ENCODE results near the gene GAP43.

GAP43 gene

DNA sequence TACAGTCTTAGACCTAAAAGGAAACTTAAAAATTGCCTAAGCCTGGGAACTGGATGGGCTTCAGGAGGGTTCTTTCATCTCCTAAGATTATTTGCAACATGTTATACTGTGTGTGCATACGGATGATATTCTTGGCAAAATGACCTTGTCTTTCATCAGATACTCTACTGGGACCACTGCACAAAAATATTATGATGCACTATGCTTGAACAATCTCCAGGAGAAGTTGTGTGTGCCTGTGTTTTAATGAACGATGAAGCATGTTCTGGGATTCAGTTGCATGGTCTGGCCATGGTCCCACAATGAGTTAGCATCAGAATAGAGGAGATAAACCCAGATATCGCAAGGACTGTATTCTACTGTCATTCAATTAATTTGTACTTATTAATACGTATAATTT lies 68.7 kb downstream of the GAP43 start:
- Mint-ChIP-seq H3K36me3 (ENCODE audit: low read depth) (no peaks in the 10 kb centered on the region), H3K4me3 (no peak overlapping the region), H3K4me1 (ENCODE audit: low read depth) (peaks cover 2% of the 10 kb centered on the region), H3K27me3 (peaks cover 2% of the 10 kb centered on the region), H3K9me3 (no peaks in the 10 kb centered on the region), H3K27ac (no peak overlapping the region)
- DNase-seq, result no peak

DNA sequence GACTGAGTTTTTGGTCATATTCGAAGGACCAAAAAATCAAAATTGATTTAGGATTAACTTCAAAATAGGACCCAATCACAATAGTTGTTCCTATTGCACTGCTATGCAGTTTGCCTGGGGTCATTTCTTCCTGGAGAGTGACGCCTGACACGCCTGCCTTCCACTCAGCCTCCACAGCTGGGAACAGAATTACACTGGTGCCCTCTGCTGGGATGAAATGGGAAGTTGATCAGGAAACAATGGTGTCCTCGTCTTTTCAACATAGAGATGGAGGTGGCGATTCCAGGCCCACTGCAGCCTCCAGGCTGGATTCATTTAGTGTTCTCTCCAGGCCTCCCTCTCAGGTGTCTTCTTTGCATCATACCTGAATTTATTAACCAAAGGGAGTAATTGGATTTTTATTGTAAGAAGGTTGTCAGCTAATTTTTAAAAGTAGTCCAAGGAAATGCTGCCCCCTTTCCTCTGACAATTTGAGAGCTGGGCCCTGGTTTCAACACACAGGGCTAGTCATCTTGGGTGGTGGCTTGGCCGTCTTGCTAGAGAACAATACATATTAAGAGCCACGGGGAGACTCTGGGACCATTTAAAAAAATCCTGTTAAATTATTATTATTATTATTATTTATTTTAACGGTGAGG lies 69.7 kb downstream of the GAP43 start:
- Mint-ChIP-seq H3K27ac (no peak overlapping the region), H3K9me3 (no peaks in the 10 kb centered on the region), H3K4me1 (ENCODE audit: low read depth) (peaks cover 2% of the 10 kb centered on the region), H3K36me3 (ENCODE audit: low read depth) (no peaks in the 10 kb centered on the region), H3K4me3 (no peak overlapping the region), H3K27me3 (peaks cover 2% of the 10 kb centered on the region)
- DNase-seq, result peak; percentile 68

DNA sequence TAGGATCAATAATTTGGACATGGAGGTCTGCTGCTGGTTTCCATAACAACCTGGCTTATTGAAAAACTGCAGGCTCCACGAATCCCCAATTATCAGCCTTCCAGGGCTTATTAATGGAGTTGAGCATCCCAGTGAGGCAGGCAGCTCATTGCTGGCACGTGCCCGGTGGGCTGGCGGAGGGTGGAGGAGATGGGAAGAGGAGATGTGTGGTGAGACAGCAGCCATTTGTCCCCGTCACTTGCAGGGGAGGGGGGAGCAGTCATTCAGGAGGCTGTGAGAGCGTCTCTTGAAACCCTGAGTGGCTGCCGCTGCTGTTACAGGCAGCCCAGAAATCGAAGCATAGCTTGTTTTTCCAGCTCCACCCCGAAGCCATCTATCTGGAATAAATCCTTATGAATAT lies 70.6 kb downstream of the GAP43 start:
- no peaks in the 10 kb centered on the region for H3K27me3 Mint-ChIP-seq
- peaks cover 2% of the 10 kb centered on the region for H3K4me1 Mint-ChIP-seq (ENCODE audit: low read depth)
- no peak overlapping the region for H3K27ac Mint-ChIP-seq
- no peaks in the 10 kb centered on the region for H3K9me3 Mint-ChIP-seq
- DNase-seq, result no peak
- no peaks in the 10 kb centered on the region for H3K36me3 Mint-ChIP-seq (ENCODE audit: low read depth)
- no peak overlapping the region for H3K4me3 Mint-ChIP-seq

DNA sequence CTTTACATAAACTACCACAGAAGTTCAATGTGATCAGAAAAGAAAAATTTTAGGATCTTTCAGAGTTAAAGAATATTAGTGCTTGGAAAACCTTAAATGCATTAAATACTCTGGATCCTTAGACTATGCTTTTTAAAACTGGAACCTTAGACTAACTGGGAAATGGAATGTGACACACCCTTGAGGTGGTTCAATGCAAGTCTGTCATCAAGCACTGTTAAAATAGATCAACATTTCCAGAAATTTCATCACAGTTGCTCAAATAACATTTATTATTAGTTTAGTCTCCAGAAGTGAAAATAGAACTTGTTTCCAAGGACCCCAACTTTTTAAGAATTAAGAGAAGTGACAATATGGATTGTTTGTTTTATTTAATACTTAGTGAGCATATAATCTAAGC lies 71.8 kb downstream of the GAP43 start:
- no peak overlapping the region for H3K27ac Mint-ChIP-seq
- peaks cover 5% of the 10 kb centered on the region for H3K27me3 Mint-ChIP-seq
- no peak for DNase-seq
- H3K4me1 Mint-ChIP-seq (ENCODE audit: low read depth), result peaks cover 2% of the 10 kb centered on the region
- H3K9me3 Mint-ChIP-seq, result no peaks in the 10 kb centered on the region
- H3K36me3 Mint-ChIP-seq (ENCODE audit: low read depth), result no peaks in the 10 kb centered on the region
- no peak overlapping the region for H3K4me3 Mint-ChIP-seq

DNA sequence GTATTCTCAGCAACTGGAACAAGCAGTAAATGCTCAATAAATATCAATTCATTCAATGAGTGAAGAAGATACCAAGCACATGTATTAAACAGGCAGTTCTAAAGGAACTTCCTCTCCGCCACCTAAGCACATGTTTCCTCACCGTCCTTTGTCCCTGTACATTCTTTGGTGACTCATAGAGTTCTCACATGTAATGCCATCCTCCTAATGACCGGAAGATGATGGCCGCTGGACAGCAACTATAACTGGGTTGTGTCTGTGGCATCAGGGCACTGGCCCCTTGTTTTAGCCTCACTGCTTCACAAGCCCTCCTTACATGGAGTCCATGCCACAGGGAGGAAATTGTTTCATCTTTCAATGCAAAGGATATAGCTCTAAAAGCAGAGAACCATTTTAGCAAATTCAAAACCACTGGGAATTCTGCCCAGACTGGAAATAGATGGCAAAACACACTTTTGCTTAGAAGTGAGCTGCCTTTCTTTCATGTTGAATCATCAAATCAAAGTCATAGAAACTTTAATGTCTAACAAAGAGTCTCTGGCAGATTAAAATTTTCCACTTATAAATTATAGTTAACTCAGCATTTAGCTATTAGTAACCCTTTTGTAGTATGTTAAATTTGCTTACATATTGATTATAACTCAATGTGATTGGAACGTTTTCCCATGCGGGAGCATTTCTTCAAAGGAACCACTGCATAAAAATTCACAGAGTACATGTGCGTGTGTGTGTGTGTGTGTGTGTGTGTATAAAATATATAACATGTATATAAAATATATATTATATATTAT lies 74.1 kb downstream of the GAP43 start:
- H3K9me3 Mint-ChIP-seq, result no peaks in the 10 kb centered on the region
- peaks cover 2% of the 10 kb centered on the region for H3K4me1 Mint-ChIP-seq (ENCODE audit: low read depth)
- peaks cover 5% of the 10 kb centered on the region for H3K27me3 Mint-ChIP-seq

DNA sequence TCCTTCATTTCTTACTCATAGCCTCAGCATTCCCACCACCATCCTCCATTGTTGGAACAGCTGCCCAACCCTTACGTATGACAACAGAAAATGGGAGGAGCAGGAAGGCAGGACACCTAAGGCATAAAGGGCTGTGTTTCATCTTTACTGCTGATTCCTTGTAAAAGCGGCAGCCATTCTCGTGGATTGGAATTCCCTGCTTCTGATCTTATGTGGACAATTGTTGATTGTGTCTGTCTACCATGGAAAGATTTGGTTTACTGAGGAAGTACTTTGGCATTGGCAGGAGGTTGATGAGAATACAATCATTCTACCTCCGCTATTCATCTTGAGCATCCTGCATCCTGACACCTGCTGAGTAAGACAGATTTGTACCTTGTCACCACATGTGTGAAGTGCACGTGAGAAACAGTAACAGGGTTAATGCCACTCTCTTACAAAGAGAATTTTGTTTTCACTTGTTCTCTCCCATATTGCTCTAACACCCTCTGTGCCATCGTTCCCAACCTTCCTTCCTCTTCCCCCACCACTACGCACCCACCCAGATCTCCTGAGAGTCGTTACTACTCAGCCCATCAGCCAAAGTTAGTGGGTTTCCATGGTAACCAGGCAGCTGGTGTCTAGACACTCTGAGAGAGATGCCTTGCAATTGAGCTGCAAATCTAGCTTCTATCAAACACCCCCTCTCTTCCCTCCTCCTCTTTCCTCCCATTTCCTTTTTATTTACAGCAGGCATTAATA lies 75.7 kb downstream of the GAP43 start:
- H3K36me3 Mint-ChIP-seq (ENCODE audit: low read depth), result no peaks in the 10 kb centered on the region
- no peak overlapping the region for H3K4me3 Mint-ChIP-seq
- peaks cover 5% of the 10 kb centered on the region for H3K27me3 Mint-ChIP-seq
- no peaks in the 10 kb centered on the region for H3K4me1 Mint-ChIP-seq (ENCODE audit: low read depth)
- no peak overlapping the region for H3K27ac Mint-ChIP-seq
- no peaks in the 10 kb centered on the region for H3K9me3 Mint-ChIP-seq
- DNase-seq, result no peak

More for the DNA sequence above, 74.1 kb downstream of the GAP43 start:
- no peak for DNase-seq
- Mint-ChIP-seq H3K27ac (no peak overlapping the region), H3K36me3 (ENCODE audit: low read depth) (no peaks in the 10 kb centered on the region), H3K4me3 (no peak overlapping the region)

DNA sequence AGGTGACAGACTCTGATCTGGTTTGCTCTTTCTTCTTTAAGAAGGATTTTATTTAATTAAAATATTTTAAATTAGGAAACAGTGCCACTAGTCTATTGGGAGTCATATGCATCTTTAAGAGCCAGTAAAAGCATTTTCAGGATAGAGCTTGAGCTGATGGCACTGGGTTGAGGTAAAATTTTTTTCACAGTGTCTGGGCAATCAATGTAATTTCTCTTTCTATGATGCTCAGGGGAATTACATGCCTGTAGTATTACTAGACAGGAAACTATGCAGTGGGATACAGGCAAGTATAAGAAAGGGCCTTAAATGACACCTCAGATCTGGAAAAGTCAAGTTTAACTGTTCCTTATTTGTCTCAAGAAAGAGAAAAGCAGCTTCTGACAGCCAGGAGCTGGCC lies 76.4 kb downstream of the GAP43 start:
- Mint-ChIP-seq H3K4me1 (ENCODE audit: low read depth) (no peaks in the 10 kb centered on the region), H3K9me3 (no peaks in the 10 kb centered on the region), H3K4me3 (no peak overlapping the region), H3K36me3 (ENCODE audit: low read depth) (no peaks in the 10 kb centered on the region), H3K27me3 (peaks cover 9% of the 10 kb centered on the region), H3K27ac (no peak overlapping the region)
- no peak for DNase-seq

DNA sequence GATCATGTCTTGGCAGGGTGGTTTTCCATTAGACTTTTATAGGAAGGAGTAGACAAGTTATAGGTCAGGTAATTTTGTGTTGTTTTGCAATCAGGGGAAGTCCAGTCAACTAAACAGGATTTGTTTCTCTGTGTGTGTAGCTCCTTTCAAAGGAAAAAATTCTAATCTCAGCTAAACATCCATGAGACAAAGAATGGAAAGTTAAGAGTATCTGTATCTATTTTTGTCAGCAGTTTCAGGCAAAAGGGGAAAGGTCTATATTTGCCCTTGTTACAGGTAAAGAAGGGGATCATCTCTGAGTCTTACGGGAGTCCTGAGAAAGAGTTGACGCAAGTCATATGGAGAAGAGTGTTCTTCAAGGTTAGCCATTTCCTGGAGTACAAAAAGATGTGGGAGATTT lies 79.3 kb downstream of the GAP43 start:
- Mint-ChIP-seq H3K9me3 (no peaks in the 10 kb centered on the region), H3K4me1 (ENCODE audit: low read depth) (no peaks in the 10 kb centered on the region), H3K4me3 (no peak overlapping the region), H3K27me3 (peaks cover 14% of the 10 kb centered on the region), H3K36me3 (ENCODE audit: low read depth) (no peaks in the 10 kb centered on the region), H3K27ac (no peak overlapping the region)
- DNase-seq, result no peak

DNA sequence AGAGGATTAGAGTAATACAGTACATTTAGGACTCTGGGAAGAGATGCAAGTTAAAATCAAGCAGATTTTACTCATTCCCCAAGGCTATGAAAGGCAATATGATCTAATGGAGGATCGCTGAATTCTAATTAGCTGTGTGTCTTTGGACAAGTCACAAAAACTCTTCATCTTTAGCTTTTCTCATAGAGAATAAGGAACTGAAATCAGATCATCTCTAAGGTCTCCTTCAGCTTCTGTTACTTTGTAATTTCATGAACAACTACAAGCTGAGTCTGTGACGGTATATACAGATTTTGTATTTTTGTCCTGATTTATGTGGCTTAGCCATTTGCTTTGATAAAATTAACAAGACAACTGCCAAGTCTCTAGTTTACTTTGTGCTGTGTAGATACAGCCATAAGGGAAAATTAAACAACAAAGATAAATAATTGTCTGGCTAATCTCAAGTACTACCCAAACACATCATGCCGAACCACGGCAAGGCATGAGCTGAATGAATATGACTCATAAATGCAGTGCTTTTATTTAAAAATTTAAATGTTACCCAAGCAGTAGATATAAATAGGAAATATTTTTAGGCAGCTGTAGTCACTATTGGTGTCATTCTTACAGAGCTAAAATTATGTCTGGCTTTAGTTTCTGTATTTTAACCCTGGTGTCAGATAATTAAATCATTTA lies 81.5 kb downstream of the GAP43 start:
- Mint-ChIP-seq H3K36me3 (ENCODE audit: low read depth) (no peaks in the 10 kb centered on the region), H3K27ac (no peak overlapping the region), H3K4me1 (ENCODE audit: low read depth) (no peaks in the 10 kb centered on the region), H3K4me3 (no peak overlapping the region), H3K27me3 (peaks cover 16% of the 10 kb centered on the region), H3K9me3 (no peaks in the 10 kb centered on the region)
- no peak for DNase-seq

DNA sequence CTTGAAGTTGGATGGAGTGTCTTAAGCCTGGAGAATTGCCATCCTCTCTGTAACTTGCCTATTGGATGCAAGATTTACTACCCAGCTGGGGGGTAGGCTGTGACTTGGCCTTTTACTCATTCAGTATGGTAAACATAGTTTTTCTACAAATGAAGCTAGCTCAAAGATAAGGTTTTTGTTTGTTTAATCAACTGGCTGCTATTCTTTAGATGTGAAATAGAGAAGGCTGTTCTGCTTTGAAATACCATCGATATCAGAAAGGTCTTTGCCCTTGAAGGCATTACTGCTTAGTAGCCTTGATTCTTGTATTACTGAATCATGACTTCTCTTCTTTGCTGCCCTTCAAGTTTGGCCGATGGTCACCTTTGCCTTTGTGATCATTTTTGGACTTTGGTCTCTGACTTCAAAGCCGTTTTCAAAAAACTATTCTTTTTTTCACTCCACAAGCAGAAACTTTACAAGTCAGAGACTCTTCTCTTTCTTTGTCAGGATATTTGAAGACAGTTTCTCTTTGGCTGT lies 83.1 kb downstream of the GAP43 start:
- no peaks in the 10 kb centered on the region for H3K4me1 Mint-ChIP-seq (ENCODE audit: low read depth)
- H3K36me3 Mint-ChIP-seq (ENCODE audit: low read depth), result no peaks in the 10 kb centered on the region
- H3K9me3 Mint-ChIP-seq, result no peaks in the 10 kb centered on the region
- DNase-seq, result no peak
- no peak overlapping the region for H3K4me3 Mint-ChIP-seq
- H3K27ac Mint-ChIP-seq, result no peak overlapping the region
- H3K27me3 Mint-ChIP-seq, result peaks cover 19% of the 10 kb centered on the region

DNA sequence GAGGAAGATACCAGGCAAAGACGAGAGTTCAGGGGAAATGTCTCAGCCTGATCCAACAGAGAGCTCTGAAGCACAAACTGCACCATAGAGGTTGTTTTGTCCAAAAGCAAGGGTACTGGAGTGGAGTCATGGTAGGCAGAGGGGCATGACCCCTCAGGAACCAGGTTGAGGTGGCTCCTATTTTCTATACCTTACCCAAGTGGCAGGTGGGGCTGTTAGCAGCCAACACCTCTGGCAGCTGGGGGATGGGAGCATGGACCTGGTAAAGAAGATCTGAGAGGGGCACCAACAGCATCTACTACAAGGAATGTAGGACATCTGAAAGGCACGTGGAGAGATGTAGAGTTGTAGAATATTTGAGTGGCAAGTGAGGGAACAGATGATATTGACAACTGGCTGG lies 85.2 kb downstream of the GAP43 start:
- H3K27ac Mint-ChIP-seq, result no peak overlapping the region
- no peaks in the 10 kb centered on the region for H3K36me3 Mint-ChIP-seq (ENCODE audit: low read depth)
- no peak for DNase-seq
- H3K4me3 Mint-ChIP-seq, result no peak overlapping the region
- H3K9me3 Mint-ChIP-seq, result no peaks in the 10 kb centered on the region
- H3K4me1 Mint-ChIP-seq (ENCODE audit: low read depth), result no peaks in the 10 kb centered on the region
- H3K27me3 Mint-ChIP-seq, result peaks cover 19% of the 10 kb centered on the region

DNA sequence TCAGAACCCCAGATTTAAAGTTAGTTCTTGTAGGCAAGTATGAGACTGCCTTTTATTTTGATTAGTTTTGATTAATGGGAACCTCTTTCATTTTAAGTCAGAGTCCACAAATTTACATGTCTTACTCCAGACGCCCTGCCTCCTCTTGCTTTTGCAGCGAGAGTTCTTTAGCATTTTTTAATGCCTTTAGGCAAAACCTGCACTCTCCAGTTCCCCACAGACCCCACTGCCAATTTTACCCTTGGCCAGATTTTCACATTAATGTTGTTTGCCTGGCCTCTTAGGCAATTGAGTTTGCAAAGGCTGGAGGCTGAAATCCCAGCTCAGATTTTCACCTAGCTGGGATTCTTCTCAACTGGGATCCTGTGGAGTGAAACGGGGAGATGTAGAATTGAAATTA lies 85.8 kb downstream of the GAP43 start:
- H3K27ac Mint-ChIP-seq, result no peak overlapping the region
- no peaks in the 10 kb centered on the region for H3K9me3 Mint-ChIP-seq
- peaks cover 19% of the 10 kb centered on the region for H3K27me3 Mint-ChIP-seq
- no peaks in the 10 kb centered on the region for H3K4me1 Mint-ChIP-seq (ENCODE audit: low read depth)
- no peak for DNase-seq
- no peak overlapping the region for H3K4me3 Mint-ChIP-seq
- no peaks in the 10 kb centered on the region for H3K36me3 Mint-ChIP-seq (ENCODE audit: low read depth)

DNA sequence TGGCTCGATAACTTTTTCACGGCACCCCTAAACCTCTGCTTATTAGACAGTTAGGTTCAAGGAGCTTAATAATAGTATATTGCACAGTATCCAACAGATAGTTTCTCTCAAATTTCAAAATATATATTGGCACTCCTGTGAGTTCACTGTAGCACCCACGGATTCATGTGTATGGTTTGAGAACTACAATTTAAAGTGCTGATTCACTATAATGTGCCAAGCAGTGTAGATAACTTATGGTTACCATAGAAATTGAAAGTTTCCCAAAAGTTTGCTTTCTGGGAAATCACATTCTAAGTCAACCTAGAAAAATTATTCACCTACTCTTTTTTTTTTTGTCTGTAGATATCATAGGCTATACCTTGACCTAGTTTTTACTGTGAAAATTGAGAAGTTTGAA lies 86.6 kb downstream of the GAP43 start:
- Mint-ChIP-seq H3K27ac (no peak overlapping the region), H3K4me3 (no peak overlapping the region), H3K27me3 (peaks cover 13% of the 10 kb centered on the region), H3K4me1 (ENCODE audit: low read depth) (no peaks in the 10 kb centered on the region), H3K36me3 (ENCODE audit: low read depth) (no peaks in the 10 kb centered on the region), H3K9me3 (no peaks in the 10 kb centered on the region)
- DNase-seq, result no peak

DNA sequence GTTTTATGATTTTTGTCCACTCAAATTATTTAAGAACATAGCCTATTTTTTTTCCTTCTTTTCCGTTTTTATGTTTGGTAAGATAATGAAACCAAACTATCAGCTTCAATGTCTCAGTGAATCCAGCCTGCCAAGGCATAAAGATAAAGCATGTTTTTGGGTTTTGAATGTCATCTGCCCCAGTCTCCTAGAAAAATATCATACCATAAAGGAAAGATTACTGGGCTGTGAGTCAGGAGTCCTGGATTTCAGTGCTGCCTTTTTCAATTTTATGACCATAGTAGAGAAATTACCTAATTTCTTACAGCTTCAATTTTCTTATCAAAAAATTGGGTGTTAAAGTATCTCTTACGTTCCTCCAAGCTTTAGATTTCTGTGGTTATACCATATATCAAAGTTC lies 87.5 kb downstream of the GAP43 start:
- no peaks in the 10 kb centered on the region for H3K9me3 Mint-ChIP-seq
- H3K27ac Mint-ChIP-seq, result no peak overlapping the region
- peaks cover 17% of the 10 kb centered on the region for H3K27me3 Mint-ChIP-seq
- H3K36me3 Mint-ChIP-seq (ENCODE audit: low read depth), result no peaks in the 10 kb centered on the region
- H3K4me1 Mint-ChIP-seq (ENCODE audit: low read depth), result no peaks in the 10 kb centered on the region
- H3K4me3 Mint-ChIP-seq, result no peak overlapping the region
- DNase-seq, result no peak

Measured in activated T-cell treated with anti-CD3 and anti-CD28 coated beads, Interleukin-2, amount 50 U/mL, for 24 hours (primary cell).